IMR-90 (cell line): ENCODE data around the gene ZCCHC14.

Experiments used
- BHLHE40 ChIP-seq: fragments of 150-350 bp; IDR thresholded peaks from 2 replicates; pipeline ENCODE4 v1.6.1; 2016; ENCODE audit warnings: mild to moderate bottlenecking, low read depth, low read length
- CHD1 ChIP-seq: IDR thresholded peaks from 2 replicates; pipeline ENCODE4 v1.6.1; 2012; ENCODE audit warnings: low read depth, low read length, improper control_type of control experiment
- CTCF ChIP-seq: conservative IDR thresholded peaks from 2 replicates; pipeline ENCODE4 v1.5.1; 2012; ENCODE audit warnings: mild to moderate bottlenecking, low read depth, low read length, improper control_type of control experiment
- FOS ChIP-seq: fragments of 150-350 bp; IDR thresholded peaks from 2 replicates; pipeline ENCODE4 v1.6.1; 2016; ENCODE audit warnings: low read depth, low read length
- MXI1 ChIP-seq: IDR thresholded peaks from 2 replicates; pipeline ENCODE4 v1.6.1; 2012; ENCODE audit warnings: low read depth, mild to moderate bottlenecking, low read length, moderate library complexity, borderline replicate concordance
- POLR2A ChIP-seq: IDR thresholded peaks from 2 replicates; pipeline ENCODE4 v1.6.1; 2012; ENCODE audit warnings: mild to moderate bottlenecking, low read depth, low read length
- RAD21 ChIP-seq: IDR thresholded peaks from 2 replicates; pipeline ENCODE4 v1.6.1; 2012; ENCODE audit warnings: low read length, improper control_type of control experiment
- RCOR1 ChIP-seq: IDR thresholded peaks from 2 replicates; pipeline ENCODE4 v1.6.1; 2012; ENCODE audit warnings: mild to moderate bottlenecking, low read length, improper control_type of control experiment; ENCODE audit not compliant: insufficient replicate concordance
- SMC3 ChIP-seq: fragments of 150-350 bp; IDR thresholded peaks from 2 replicates; pipeline ENCODE4 v1.6.1; 2016; ENCODE audit warnings: low read depth, mild to moderate bottlenecking, antibody characterized with exemption, low read length, moderate library complexity

- TF ChIP-seq CHD1 (no peak), POLR2A (no peak), MXI1 (no peak), BHLHE40 (no peak), CTCF (no peak), FOS (no peak), SMC3 (no peak), RAD21 (no peak), RCOR1 (no peak)
These were observed 52.9 kb downstream of the ZCCHC14 start for GRCh38 chr16:87439926-87440325.
